Ascending aorta (tissue), 2 donors: Measurements from ENCODE around the gene ZNF497. TPM values are rescaled to one million over a fixed set of nuclear protein-coding genes. Genes with fewer than 3 reads are reported as not detected.

Experiments
- DNase-seq, 2 donors: peaks; one replicate each; pipeline ENCODE4 v3.0.0-alpha.2; 2019; ENCODE audit warnings: low spot score in 2 of 2
- H3K27ac ChIP-seq, 2 donors: fragments of 200-600 bp; sonication (generic); one replicate each; pipeline ENCODE4 v1.5.1; 2016 to 2017; ENCODE audit warnings: mild to moderate bottlenecking in 1 of 2
- H3K27me3 ChIP-seq: fragments of 200-600 bp; sonication (generic); one replicate; pipeline ENCODE4 v1.5.1; 2017
- H3K36me3 ChIP-seq, 2 donors: fragments of 200-600 bp; sonication (generic); one replicate each; pipeline ENCODE4 v1.5.1; 2016
- H3K4me1 ChIP-seq, 2 donors: fragments of 200-600 bp; sonication (generic); one replicate each; pipeline ENCODE4 v1.5.1; 2016 to 2017; ENCODE audit warnings: mild to moderate bottlenecking in 1 of 2
- H3K4me3 ChIP-seq, 2 donors: fragments of 200-600 bp; sonication (generic); one replicate each; pipeline ENCODE4 v1.5.1; 2016 to 2017; ENCODE audit warnings: mild to moderate bottlenecking in 1 of 2
- H3K9me3 ChIP-seq, 2 donors: fragments of 200-600 bp; sonication (generic); one replicate each; pipeline ENCODE4 v1.5.1; 2016
- CTCF ChIP-seq, 3 experiments: fragments of 200-600 bp in 2 of 3; fragments of 450-650 bp in 1 of 3; sonication (generic) in 2 of 3; IDR thresholded peaks; one replicate each; pipeline ENCODE4 v1.5.1; 2016 to 2019; ENCODE audit warnings: antibody characterized with exemption in 3 of 3, mild to moderate bottlenecking in 1 of 3, moderate library complexity in 1 of 3
- intact Hi-C: fragments of 100-400 bp; cut with DNase I; formaldehyde crosslinking; loops from one replicate; pipeline ENCODE4 v1.15.1; 2023
- total RNA-seq: library from RNA; depleted of rRNA; stranded (reverse); fragments of >200 nt; gene quantifications from one replicate; pipeline ENCODE4 v1.1.0, GENCODE V29; 2016

ZNF497 gene
- total RNA-seq, 1 donor from 2014 or later = not detected

GRCh38 chr19:58355215-58355796 is 7.2 kb downstream of the ZNF497 start:
- H3K36me3 ChIP-seq = no peaks in the 10 kb centered on the region
- H3K4me3 ChIP-seq = no peak overlapping the region
- intact Hi-C loops = no loop called here
- H3K4me1 ChIP-seq = peaks cover 0 to 5% of the 10 kb centered on the region in 2 donors
- H3K27ac ChIP-seq = no peak overlapping the region
- no peak for DNase-seq
- H3K27me3 ChIP-seq = no peaks in the 10 kb centered on the region
- H3K9me3 ChIP-seq = no peaks in the 10 kb centered on the region
- TF ChIP-seq CTCF (IDR thresholded peaks at IDR 0.05) = no peak

- no peak for TF ChIP-seq CTCF (IDR thresholded peaks at IDR 0.05)
- intact Hi-C loops = no loop called here
- DNase-seq = no peak
- no peak overlapping the region for H3K27ac ChIP-seq
- H3K4me3 ChIP-seq = no peak overlapping the region
- H3K27me3 ChIP-seq = no peaks in the 10 kb centered on the region
- H3K4me1 ChIP-seq = peaks cover 0 to 7% of the 10 kb centered on the region in 2 donors
- H3K9me3 ChIP-seq = no peaks in the 10 kb centered on the region
- H3K36me3 ChIP-seq = no peaks in the 10 kb centered on the region
Observed at GRCh38 chr19:58354478-58355030, 8.0 kb downstream of the ZNF497 start.

- Histone ChIP-seq H3K4me3 (no peak overlapping the region), H3K4me1 (peaks cover 0 to 7% of the 10 kb centered on the region in 2 donors), H3K27ac (no peak overlapping the region), H3K36me3 (no peaks in the 10 kb centered on the region), H3K27me3 (no peaks in the 10 kb centered on the region), H3K9me3 (no peaks in the 10 kb centered on the region)
- intact Hi-C loops = no loop called here
- TF ChIP-seq CTCF (IDR thresholded peaks at IDR 0.05) = no peak
- no peak for DNase-seq
Observed at GRCh38 chr19:58353717-58354477, 8.7 kb downstream of the ZNF497 start.

GRCh38 chr19:58352760-58353671 is 9.5 kb downstream of the ZNF497 start, which contains the start of gene A1BG:
TSS of gene A1BG (minus strand) at chr19:58353492. CDS start at chr19:58353437, 55 bp downstream.
- H3K4me1 ChIP-seq = peaks cover 0 to 7% of the 10 kb centered on the region in 2 donors
- no peaks in the 10 kb centered on the region for H3K36me3 ChIP-seq
- no peak for DNase-seq
- H3K27me3 ChIP-seq = no peaks in the 10 kb centered on the region
- no peak for TF ChIP-seq CTCF (IDR thresholded peaks at IDR 0.05)
- no peaks in the 10 kb centered on the region for H3K9me3 ChIP-seq
- intact Hi-C loops = no loop called here
- no peak within 1 kb of the TSS for H3K4me3 ChIP-seq
- H3K27ac ChIP-seq = no peak within 1 kb of the TSS

GRCh38 chr19:58351990-58352755 is 10.4 kb downstream of the ZNF497 start:
- TF ChIP-seq CTCF (IDR thresholded peaks at IDR 0.05) = no peak
- no peaks in the 10 kb centered on the region for H3K27me3 ChIP-seq
- H3K4me3 ChIP-seq = no peak overlapping the region
- H3K36me3 ChIP-seq = no peaks in the 10 kb centered on the region
- H3K9me3 ChIP-seq = no peaks in the 10 kb centered on the region
- peaks cover 0 to 7% of the 10 kb centered on the region in 2 donors for H3K4me1 ChIP-seq
- H3K27ac ChIP-seq = no peak overlapping the region
- intact Hi-C loops = no loop called here
- no peak for DNase-seq
